Measurements from ENCODE around the gene TSPAN19.
"Not testable (repeated sequence)": the region's sequence is repeated elsewhere in the genome, so short reads cannot be mapped to it uniquely, and the experiment has no call there.

The TSPAN19 gene

DNA sequence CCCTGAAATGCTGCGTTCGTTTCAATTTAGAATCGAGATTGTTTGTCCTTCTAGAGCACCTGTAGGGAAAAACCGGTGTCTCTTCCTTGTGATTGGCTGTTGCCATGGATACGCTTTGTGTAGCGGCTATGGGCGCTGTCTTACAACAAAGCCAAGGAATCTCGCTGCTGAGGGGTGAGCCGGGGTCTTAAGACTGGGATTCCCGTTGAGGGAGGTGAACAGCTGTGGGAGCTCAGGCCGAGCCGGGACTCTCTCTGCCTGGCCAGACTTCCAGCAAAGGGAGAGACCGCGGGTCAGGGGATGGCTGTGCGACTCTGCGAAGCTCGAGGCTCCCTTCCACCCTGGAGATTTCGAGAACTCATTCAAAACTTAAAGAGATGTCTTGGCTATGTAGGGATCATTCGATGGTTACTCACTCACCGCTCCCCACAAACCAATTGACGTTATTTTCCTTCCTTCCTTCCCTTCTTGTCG lies at the start of gene TSPAN19, which contains the start of gene LRRIQ1:
TSS of gene TSPAN19 (minus strand) at position 44 of the 474 bp plus-strand sequence. CDS start 6,331 bp downstream, outside the sequence.
TSS of gene LRRIQ1 (plus strand) at position 118 of the 474 bp plus-strand sequence. CDS start 1,826 bp downstream, outside the sequence.
- no peak for DNase-seq

DNA sequence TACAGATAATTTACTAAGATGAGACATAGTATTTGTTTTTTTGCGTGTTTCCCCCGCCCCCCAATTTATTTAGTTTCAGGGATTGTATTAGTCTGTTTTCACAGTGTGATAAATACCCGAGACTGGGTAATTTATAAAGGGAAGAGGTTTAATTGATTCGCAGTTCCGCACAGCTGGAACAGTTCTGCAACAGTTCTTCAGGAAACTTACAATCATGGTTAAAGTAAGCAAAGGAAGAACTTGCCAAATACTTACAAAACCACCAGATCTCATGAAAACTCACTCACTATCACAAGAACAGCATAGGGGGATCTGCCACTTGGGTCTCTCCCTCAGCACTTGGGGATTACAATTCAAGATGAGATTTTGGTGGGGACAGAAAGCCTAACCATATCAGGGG lies 49.0 kb upstream of the TSPAN19 start:
- no peak for DNase-seq

DNA sequence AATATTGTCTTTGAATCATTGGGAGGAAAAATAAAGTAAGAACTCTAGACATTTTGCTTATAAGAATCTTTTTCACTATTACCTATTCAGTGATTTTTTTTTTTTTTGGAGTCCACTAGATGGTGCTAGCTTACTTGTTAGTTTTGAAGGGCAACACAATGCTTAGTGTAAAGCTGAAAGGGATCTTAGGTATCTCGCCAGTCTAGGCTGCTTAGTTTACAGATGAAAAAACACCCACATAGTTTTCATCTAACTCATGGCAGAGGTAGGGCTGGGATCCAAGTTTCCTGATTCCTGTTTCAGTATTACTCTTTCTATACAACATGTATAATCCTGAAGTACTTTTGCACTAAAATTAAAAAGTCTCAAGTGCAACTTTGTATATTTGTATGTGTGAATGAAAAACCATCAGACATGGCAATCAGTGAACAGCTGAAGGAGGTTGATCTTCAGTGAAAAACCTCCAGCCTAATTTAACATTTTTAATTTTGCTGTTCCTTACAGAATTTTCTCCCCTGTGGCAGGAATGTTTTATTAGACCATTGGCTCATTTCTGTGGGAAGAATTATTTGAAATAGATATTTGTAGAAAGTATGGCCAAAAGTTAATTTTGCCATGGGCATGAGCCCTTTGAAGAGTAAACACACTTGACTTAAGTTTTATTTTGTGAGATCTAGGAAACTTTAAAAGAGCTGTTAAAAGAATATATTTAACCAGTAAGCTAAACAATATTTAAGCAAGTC lies 40.8 kb upstream of the TSPAN19 start:
- DNase-seq, result no peak

DNA sequence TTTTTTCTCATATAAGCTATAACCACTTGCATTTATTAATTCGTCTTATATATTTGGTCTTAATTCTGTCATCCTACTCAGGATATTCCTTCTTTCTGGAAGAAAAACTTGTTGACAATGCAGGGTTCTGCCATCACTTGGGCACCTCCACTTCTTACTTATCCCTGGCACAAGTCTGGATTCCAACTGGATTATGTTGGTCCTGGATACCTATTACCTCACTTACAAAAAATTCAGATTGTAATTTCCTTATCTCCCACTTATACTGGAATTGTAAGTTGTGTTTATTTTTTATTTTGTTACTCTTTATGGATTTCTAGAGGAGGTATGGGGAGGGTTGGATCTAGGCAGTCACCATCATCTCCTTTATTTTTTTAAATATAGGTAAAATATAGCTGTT lies 36.7 kb upstream of the TSPAN19 start:
- DNase-seq, result no peak

DNA sequence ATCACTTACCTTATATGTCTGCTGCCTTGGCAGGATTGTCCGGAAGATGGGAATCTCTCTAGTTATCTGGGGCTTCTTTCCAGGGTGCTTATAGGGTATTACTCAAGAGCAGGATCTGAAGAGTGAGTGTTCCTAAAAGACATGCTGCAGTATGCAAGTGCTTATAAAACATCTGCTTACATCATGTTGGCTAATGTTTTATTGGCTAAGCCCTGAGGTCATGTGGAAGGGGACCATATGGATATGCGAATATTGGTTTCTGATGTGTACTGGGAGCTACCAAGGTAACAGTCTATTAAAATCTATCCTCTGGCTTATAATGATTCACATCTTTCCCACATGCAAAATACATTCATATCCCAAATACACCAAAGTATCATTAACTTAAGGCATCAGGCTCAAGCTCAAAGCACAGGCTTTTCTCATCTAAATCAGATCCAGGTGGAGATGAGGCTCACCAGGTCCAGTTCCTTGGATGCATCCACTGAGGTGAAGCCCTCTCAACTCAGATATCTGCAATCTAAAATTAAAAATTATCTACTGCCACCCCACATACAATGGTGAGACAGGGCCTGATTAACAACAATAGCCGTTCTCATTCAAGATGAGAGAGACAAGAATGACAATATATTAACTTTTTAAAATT lies 29.9 kb upstream of the TSPAN19 start:
- no peak for DNase-seq

DNA sequence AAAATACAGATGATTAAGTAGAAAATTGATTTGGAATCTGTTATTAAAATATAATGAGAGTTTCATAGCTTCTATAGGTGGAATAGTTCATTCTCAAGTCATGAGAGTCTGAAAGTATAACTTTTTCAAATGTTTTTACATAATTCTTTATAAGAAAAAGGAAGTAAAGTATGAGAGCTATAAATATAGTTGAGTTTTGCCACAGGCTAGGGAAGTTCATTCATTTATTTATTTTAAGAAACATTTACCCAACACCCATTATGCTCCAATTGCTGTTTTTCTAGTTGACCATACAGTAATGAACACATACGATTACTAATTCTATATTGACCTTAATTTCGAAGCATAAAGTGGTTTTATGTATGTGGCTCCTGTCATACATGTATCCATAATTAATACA lies 24.8 kb upstream of the TSPAN19 start:
- no peak for DNase-seq

DNA sequence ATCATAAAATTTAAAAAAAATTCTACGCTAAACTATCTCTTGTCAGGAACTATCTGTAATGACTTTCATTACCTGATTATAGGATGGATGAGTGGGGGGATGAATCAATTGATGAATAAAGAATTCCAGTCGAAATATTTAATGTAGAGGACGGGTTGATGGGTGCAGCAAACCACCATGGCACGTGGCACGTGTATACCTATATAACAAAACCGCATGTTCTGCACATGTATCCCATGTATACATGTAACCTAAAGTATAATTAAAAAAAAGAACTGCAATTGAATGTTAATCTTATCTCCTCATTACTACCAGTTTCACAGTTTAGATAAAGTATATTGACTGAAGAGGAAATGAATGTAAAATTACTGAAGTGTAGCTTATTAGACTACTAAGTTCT lies 23.5 kb upstream of the TSPAN19 start:
- DNase-seq, result no peak

DNA sequence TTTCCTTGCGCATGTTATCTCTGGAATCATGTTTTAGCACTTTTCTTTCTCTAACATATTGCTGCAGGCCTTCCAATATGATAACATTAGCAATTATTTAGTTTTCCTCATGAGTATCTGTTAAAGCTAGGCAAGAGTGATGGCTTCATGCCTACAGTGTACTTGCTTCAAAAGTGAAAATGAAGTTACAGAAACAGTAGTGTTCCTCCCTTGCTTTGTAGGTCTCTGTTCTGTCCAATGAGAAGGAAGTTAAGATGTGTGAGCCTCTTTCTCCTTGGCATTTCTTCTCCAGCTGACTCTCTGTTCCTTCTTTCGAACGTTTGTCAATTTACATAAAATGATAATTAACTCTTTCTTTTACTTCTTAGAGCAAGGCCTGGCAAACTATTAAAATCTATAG lies 22.3 kb upstream of the TSPAN19 start:
- DNase-seq, result no peak

DNA sequence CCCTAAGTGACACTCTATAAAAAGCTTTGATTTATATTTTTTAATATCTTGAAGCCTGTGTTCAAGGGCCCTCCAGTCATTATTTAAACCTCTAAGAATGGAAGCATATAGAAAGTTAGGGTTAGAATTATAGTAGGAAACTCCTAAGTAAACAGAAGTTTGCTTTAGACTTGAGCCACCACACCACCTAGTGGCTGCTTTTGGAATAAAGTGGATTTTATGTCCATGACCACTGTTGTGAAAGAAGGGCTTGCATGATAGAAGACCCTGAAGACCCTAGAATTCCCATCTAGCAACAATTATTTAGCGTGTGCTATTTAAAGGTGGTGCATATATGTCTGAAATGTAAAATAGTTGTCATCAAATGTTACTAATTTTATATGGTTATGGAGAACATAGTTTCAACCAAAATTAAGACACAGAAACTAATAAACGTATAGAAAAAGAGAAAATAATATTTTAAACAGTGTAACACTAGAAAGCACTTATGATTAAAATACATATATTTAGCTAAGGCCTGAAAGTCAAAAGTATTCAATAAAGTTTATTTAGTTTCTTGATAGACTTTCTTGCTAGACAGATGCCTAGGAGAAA lies 21.4 kb upstream of the TSPAN19 start:
- DNase-seq, result no peak

DNA sequence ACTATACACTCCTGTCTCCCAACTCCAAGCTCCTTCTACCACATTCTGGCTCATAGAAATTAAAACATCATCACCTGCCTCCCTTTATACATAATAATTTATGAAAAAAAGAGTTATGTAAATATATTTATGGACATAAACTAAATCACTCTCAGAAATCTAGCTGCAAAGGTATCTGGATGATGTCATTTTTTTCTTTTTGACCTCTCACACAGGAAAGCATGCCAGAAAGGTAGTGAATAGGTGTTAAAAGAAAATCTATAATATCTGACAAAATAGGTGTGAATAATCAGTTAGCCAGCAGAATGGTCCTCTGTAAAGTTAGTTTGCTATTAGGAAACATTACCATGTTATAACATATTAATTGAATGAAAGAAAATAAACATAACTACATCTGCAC lies 7.8 kb upstream of the TSPAN19 start:
- DNase-seq, result no peak

DNA sequence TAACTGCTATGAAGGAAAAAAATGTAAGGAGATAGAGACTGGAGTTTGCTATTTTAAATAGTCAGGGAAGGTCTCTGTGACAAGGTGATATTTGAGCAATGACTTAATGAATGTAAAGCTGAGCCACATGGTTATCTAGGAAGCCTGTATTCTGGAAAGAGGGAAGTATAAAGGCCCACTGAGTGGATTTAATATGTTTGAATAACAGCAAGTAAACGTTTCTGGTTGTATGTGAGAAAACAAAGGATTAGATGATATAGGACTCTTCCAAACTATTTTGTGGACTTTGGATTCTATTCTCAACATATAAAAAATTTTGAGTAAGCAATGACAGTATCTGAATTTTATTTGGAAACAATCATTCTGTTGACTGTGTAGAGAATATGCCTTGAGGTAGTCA lies 5.3 kb upstream of the TSPAN19 start:
- no peak for DNase-seq

DNA sequence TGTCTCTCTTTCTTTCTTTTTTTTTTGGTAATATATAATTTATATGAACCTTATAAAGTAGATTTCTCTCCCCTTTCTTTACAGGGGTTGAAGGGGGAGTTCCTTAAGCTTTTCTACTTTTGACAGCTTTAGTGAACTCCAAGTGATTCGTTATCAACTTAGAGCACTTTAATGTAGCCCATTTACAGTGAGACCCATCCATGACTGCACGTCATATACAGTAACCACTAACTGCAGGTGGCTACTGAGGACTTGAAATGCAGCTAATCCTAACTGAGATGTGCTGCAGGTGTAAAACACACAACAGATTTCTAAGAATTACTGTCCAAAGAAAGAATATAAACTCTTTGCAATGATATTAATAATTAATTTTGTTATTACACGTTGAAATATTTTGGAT lies 656 bp upstream of the TSPAN19 start:
- no peak for DNase-seq

DNA sequence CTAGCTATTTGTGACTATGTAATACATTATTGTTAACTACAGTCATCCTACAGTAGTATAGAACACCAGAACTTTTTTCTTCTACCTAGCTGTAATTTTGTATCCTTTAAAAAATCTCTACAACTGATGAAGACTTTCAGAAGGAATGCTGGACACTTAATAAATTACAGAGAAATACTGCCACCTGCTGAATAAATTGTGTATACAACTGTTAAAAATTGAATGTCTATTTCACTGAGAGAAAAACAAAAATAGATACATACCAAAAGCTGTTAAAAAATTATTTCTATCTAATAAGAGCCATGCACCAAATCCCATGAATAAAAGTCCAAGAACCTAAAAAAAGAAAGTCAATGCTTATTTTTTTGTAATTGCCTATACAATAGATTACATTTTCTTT lies 6.6 kb downstream of the TSPAN19 start:
- DNase-seq, result no peak

DNA sequence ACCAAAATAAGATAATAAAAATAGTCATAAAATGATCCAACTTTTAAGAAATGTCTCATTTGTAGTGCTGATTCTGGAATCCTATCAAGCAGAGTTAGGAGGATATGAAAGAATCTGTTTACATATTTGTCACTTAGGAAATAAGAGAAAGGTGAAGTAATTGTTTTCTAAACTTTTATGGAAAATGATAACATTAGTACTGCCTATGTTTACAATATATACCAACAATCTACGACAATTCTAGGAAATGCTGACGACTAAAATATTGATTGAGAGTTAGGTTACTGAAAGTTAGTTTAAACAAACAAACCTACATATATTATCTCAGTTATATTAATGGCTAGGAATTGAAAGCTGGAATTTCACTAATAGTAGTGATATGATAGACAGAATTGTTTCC lies 18.0 kb downstream of the TSPAN19 start:
- no peak for DNase-seq

DNA sequence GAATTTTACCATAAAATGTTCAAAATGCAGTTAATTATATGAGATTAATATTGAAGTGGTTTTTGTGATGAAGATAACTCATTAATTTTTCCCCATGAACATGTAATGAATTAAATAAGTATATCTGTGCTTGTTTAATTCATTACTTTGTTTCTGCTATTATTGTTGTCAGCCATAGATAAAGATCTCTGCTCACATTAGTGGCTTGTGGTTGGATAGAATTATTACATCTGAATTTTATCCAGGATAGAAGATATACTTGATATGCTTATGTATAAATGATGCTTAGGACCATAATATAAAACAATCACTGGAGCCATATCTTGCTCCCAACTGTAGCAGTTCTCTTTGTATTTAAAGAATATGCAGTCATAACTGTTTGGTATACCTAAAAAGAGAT lies 18.5 kb downstream of the TSPAN19 start:
- no peak for DNase-seq

DNA sequence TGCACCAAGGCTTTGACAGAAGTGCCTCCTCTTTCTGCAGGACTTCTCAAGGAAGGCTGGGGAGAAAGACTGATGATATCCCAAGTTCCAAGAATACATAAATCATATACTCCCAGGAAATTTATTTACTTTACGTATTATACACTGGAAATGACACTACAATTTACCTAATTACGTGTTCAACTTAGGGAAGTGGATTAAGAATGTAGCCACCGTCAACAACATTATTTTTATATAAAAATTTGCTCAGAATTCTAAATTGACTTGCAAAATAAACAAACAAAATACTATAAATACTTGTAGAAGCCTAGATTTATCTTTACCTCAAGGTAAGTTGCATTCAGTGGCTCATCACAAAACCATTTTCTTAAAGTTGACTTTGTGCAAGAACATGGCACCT lies 18.9 kb downstream of the TSPAN19 start:
- no peak for DNase-seq

DNA sequence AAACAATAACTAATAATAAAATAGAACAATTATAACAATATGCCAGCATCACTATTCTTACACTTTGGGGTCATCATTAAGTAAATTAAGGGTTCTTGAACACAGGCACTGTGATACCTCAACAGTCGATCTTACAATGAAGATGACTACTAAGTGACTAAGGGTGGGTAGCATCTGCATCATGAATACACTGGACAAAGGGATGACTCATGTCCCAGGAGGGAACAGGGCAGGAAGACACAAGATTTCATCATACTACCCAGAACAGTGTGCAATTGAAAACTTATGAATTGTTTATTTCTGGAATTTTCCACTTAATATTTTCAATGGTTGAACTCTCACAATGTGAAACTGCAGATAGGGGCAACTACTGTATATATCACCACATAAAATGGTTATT lies 19.7 kb downstream of the TSPAN19 start:
- no peak for DNase-seq

DNA sequence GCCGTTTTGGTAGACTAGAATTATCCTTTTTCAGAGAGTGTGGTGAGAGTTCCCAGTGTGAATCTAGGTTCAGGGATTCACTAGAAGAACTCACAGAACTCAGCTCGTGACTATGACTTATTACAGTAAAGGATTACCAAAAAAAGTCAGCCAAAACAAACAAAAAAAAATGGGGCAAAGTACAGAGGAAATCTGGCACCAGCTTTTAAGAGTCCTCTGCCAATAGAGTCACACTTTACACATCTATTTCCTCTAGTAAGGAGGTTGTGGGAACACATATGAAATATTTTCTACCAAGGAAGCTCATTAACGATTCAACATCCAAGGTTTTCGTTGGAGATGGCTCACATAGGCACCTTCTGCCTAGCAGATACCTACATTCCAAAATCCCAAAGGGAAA lies 28.2 kb downstream of the TSPAN19 start:
- no peak for DNase-seq

DNA sequence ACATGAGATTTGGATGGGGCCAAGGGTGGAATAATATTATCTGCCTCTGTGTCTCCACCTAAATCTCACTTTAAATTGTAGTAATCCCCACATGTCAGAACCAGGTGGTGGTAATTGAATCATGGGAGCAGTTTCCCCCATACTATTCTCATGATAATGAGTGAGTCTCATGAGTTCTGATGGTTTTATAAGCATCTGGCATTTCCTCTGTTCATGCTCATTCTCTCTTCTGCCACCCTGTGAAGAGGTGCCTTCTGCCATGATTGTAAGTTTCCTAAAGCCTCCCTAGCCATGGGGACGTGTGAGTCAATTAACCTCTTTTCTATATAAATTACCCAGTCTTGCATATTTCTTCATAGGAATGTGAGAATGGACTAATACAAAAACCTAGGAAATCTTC lies 29.9 kb downstream of the TSPAN19 start:
- no peak for DNase-seq

DNA sequence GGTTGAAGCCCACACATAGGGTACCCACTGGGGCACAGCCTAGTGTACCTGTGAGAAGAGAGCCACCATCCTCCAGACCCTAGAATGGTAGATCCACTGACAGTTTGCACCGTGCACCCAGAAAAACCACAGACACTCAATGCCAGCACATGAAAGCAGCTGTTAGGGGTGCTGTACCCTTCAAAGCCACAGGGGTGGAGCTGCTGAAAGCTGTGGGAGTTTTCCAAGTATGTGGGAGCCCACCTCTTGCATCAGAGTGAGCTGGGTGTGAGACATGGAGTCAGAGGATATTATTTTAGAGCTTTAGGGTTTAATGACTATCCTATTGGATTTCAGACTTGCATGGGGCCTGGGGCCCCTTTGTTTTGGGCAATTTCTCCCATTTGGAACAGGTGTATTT lies 30.5 kb downstream of the TSPAN19 start:
- DNase-seq, result no peak

DNA sequence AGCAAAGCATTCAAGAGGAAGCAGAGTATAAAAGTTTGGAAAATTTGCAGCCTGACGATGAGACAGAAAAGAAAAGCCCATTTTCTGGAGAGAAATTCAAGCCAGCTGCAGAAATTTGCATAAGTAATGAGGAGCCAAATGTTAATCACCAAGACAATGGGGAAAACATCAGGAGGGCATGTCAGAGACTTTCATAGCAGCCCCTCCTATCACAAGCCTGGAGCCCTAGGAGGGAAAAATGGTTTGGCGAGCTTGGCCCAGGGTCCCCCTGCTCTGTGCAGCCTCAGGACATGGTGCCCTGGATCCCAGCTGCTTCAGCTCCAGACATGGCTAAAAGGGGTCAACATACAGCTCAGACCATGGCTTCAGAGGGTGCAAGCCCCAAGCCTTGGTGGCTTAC lies 31.0 kb downstream of the TSPAN19 start:
- not testable (repeated sequence) for DNase-seq

DNA sequence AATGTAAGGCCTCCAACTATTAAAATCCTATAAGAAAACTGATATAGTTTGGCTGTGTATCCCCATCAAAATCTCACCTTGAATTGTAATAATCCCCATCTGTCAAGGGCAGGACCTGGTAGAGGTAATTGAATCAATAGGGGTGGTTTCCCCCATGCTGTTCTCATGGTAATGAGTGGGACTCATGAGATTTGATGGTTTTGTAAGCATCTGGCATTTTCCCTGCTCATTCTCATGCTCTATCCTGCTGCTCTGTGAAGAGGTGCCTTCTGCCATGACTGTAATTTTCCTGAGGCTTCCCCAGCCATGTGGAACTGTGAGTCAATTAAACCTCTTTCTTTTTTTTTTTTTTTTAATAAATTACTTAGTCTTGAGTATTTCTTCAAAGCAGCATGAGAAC lies 31.9 kb downstream of the TSPAN19 start:
- no peak for DNase-seq

DNA sequence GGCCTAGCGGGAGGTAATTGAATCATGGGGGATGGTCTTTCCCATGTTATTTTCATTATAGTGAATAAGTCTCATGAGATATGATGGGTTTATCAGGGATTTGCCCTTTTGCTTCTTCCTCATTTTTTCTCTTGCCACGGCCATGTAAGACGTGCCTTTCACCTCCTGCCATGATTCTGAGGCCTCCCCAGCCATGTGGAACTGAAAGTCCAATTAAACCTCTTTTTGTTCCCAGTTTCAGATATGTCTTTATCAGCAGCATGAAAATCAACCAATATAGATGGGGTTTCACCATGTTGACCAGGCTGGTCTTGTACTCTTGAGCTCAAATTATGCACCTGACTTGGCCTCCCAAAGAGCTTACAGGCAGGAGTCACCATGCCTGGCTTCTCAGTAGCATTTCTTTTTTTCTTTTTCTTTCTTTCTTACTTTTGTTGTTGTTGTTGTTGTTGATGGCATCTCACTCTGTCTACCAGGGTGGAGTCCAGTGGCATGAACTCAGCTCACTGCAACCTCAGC lies 33.2 kb downstream of the TSPAN19 start:
- no peak for DNase-seq

DNA sequence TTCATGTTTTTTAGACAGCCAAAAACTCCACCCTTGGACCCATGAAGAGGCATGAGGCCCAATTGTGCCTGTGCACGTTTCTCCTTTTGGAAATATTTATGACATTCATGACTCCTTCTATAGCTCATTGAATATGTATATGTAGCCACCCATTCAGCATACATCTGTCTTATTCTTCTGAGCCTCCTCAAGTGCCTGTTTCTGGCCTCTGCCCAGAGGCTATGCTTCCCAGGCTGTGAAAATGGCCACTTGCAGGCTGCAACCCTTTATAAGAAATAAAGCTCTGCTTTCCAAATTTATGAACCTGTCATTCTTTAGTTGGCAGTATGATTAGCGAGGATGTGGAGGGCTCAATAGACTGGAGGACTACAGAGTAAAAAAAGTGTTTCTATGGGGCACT lies 35.3 kb downstream of the TSPAN19 start:
- DNase-seq, result no peak
